ENCODE measurements around the gene DCTN3. TPM values are rescaled to one million over a fixed set of nuclear protein-coding genes. Genes with fewer than 3 reads are reported as not detected.

Gene DCTN3
- total and polyA plus RNA-seq, 10 of the 15 experiments (the other 5 are each of a cell fraction or from before 2014, with no cell fraction given), result 19.0 to 120 (median 71.8) TPM

- no peak for TF ChIP-seq KAT2A (conservative IDR thresholded peaks at IDR 0.05; ENCODE audit: control insufficient read depth, low read depth, low read length)
Observed at GRCh38 chr9:34635556-34635955, 15.3 kb upstream of the DCTN3 start (continued).

- peaks cover under 1 to 4% of the 10 kb centered on the region in 2 experiments; a peak in 3 of 4 replicates for H3K27me3 ChIP-seq (replicated peaks in 1 of 2; ENCODE audit: control insufficient read depth in 2 of 2, insufficient read depth in 2 of 2, low read length in 1 of 2)
- H4K20me1 ChIP-seq (ENCODE audit: control insufficient read depth, insufficient read depth), result no peaks in the 10 kb centered on the region; the same call in none of the 2 replicates
- RAD21 ChIA-PET (ENCODE audit: unreplicated experiment), result interaction anchor here (1.0 to 1.6 kb wide), 11 partner anchors 8 to 231 kb away, joined by 3 to 8 read pairs (median 3); partner anchors contain the start of genes DCTN3 and GALT
- no peak overlapping the region for H3K4me3 ChIP-seq
- FAIRE-seq (no peak), ATAC-seq (no peak), DNase-seq (ENCODE audit: low read depth, low spot score) (no peak)
- no peak overlapping the region for H3K9ac ChIP-seq (ENCODE audit: control insufficient read depth, insufficient read depth, low read length)
- H3K4me1 ChIP-seq (ENCODE audit: control insufficient read depth, insufficient read depth, low read length), result no peaks in the 10 kb centered on the region; the same call in none of the 2 replicates
- POLR2A ChIA-PET, result interaction anchor here (1.1 to 1.2 kb wide), 2 partner anchors 10 to 13 kb away, joined by 4 read pairs; no protein-coding TSS in a partner anchor
- peaks cover 15% of the 10 kb centered on the region for H3K79me2 ChIP-seq (ENCODE audit: control insufficient read depth, insufficient read depth, low read length)
- in situ Hi-C loops (cut with MboI), result no loop called here
- intact Hi-C loops (cut with micrococcal nuclease; ENCODE audit: unreplicated experiment), result loop anchor here (1.0 kb wide), 1 partner anchor 22 kb away; the partner anchor contains the start of gene RPP25L
- BruUV-seq (replicated peaks), result no TSS peak
- H3K36me3 ChIP-seq (ENCODE audit: control insufficient read depth in 2 of 2, insufficient read depth in 2 of 2, low read length in 1 of 2), result peaks cover 2 to 6% of the 10 kb centered on the region in 2 experiments; a peak in 3 of 4 replicates
- no peak for TF ChIP-seq BCLAF1 (IDR thresholded peaks at IDR 0.05)
- TF ChIP-seq EGR1 (IDR thresholded peaks at IDR 0.05; ENCODE audit: borderline replicate concordance in 1 of 2, low read depth in 2 of 2, low read length in 2 of 2), result no peak
- no peak for TF ChIP-seq TCF12 (IDR thresholded peaks at IDR 0.05; ENCODE audit: low read depth, low read length)
- no peak for TF ChIP-seq PBX3 (IDR thresholded peaks at IDR 0.05; ENCODE audit: insufficient replicate concordance, low read depth, low read length)
- TF ChIP-seq SREBF1 (IDR thresholded peaks at IDR 0.05; ENCODE audit: low read length), result no peak
- no peak for TF ChIP-seq POLR2A (IDR thresholded peaks at IDR 0.05; ENCODE audit: low read depth, low read length)
- CTCF ChIA-PET, result interaction anchor here (0.5 to 8.3 kb wide), 30 partner anchors 9 to 856 kb away, joined by 3 to 118 read pairs (median 4); partner anchors contain the start of genes DCTN3, GALT and RPP25L
- no peaks in the 10 kb centered on the region for H3K9me3 ChIP-seq (replicated peaks; ENCODE audit: control insufficient read depth, insufficient read depth, low read length)
- H2AFZ ChIP-seq (ENCODE audit: control insufficient read depth, low read depth, low read length), result no peak overlapping the region
- H3K4me2 ChIP-seq (ENCODE audit: control insufficient read depth, insufficient read depth), result no peak overlapping the region
- H3K27ac ChIP-seq (ENCODE audit: control insufficient read depth, insufficient read depth), result no peak overlapping the region
- SMC1A ChIA-PET (ENCODE audit: uncharacterized antibody, unreplicated experiment), result interaction anchor here (0.7 to 2.6 kb wide), 14 partner anchors 8 to 257 kb away, joined by 3 to 13 read pairs (median 4); partner anchors contain the start of genes DCTN3, GALT, MYORG and RPP25L
- 95% methylated on average over 3 of the region's 3 CpGs for WGBS (ENCODE audit: insufficient coverage, insufficient replicate concordance, low lambda C conversion rate, missing lambda C conversion rate)
Observed at GRCh38 chr9:34634551-34635248, 14.4 kb upstream of the DCTN3 start.

Data from GM12878 (cell line).